HG03342 (cell line): ENCODE results near the gene BAIAP3.

ENCODE experiments used
- ATAC-seq: cut with Tn5 transposase; IDR thresholded peaks from one replicate; pipeline ENCODE4 v1.9.1; 2021; ENCODE audit warnings: mild to moderate bottlenecking, moderate library complexity; ENCODE audit not compliant: unreplicated experiment

BAIAP3 gene

GRCh38 chr16:1298406-1298805, 35.0 kb upstream of the BAIAP3 start:
- no peak for ATAC-seq

DNA sequence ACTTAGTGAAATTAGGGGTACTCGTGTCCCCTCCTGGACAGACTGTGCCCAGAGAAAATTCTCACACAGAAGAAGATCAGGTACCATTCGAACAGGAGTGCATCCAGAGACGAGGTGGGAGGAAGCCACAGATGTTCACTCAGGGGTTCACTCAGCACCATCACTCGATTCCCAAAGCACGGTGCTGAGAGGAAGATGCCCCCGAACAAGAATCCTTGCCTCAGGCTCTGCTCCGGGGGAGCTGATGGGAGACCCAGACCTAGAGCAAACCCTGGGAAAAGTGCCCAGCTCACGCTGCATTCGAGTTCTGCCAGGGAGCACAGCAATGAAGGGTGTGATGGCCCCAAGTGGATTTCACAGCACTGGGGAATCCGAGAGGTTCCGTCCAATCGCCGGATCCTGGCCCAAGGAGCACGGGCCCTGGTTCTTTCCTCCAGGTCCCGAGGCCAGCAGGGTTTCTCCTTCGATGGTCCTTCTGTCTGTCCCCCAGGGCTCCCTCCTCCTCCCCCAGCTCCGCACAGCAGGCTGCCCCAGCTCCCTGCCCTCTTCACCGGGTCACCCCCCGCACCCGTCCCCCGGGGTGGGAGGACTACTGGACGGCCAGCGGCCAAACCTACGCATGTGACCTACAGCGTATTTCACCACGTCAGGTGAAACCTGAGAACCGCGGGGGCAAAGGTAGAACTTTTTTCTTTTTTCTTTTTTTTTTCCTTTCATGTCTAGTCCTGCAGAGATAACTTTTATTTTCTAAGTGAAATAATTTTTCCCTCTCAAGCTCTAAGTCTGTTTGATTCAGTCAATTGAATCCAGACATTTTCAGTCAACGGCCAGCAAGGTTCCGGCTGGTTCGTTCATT, 34.2 kb upstream of the BAIAP3 start:
- ATAC-seq: no peak

GRCh38 chr16:1299868-1300203, 33.6 kb upstream of the BAIAP3 start:
- ATAC-seq: no peak

DNA sequence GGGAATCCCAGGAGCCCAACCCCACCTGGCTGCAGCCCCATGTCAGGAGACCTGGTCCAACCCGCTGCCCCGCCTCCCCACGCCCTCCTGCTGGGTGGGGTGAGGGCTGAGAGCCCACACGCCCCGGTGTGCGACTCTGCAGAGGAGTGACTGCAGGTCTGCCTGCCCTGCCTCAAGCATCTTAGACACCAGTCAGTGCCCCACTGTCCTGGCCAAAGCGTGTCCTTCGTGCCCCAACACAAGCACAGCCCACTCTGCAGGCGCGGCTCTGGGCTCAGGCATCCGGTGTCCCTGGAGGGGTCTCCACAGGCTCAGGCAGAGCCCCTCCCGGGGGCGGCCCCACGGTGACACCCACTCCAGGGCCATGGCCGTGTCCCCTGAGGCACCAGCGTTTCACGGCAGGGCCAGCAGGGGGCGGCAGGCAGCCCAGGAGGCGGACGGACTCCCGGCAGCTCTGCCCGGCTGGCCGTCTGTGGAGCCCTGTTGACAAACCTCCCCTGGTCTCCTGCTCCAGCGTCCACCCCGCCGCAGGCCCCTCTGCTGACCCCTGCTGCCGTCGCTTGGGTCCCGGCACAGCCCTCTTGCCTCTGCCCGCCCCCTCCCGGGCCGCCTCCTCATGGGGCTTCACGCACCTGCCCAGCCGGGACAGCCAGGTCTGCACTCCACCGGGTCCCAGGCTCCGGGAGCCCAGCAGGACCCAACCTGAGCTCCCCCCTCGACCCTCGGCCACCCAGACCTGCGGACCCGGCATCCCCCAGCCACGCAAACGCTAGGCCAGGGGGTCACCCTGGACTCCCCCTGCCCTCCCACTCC, 32.6 kb upstream of the BAIAP3 start:
- no peak for ATAC-seq

DNA sequence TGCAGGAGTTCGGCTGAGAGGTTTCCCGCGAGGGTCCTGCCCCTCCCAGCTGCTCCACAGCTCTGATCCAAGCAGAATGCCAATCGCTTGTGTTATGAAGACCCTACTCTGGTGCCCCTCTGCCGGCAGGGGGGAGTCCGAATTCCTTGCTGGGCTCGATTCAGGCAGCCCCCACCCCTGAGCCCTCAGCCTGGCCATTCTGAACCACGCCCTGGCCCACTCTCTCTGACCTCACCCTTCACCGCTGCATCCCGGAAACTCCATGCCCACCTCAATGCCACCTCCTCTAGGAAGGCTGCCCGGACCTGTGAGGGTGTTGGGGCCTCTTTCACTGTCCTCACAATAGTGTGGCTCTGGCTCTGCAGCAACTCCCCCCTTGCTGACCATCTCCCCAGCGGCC, 31.9 kb upstream of the BAIAP3 start:
- no peak for ATAC-seq

GRCh38 chr16:1305823-1306222, 27.6 kb upstream of the BAIAP3 start:
- ATAC-seq: no peak

GRCh38 chr16:1306334-1306733, 27.1 kb upstream of the BAIAP3 start:
- ATAC-seq: no peak

DNA sequence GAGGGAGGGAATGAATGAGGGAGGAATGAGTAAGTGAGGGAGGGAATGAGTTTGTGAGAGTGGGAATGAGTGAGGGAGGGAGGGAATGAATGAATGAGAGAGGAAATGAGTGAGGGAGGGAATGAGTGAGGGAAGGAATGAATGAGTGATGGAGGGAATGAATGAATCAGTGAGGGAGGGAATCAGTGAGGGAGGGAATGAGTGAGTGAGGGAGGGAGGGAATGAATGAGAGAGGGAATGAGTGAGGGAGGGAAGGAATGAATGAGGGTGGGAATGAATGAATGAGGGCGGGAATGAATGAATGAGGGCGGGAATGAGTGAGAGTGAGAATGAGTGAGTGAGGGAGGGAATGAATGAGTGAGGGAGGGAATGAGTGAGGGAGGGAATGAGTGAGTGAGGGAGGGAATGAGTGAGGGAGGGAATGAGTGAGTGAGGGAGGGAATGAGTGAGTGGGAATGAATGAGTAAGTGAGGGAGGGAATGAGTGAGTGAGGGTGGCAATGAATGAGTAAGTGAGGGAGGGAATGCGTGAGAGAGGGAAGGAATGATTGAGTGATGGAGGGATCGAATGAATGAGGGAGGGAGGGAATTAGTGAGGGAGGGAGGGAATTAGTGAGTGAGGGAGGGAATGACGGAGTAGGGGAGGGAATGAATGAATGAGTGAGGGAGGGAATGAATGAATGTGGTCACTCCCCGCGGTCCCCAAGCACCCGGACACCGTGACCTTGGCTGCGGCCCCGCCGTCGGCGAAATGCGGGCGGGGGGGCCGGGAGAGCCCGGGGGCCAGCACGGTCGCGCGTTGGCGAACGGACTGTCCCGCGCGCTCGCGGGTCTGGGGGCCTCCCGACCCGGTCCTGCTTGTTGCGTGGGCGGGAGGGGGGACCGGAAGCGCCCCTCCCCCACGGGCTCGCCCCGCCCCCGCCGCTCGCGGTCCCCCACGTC, 25.1 kb upstream of the BAIAP3 start:
- peak; percentile 27 for ATAC-seq

- ATAC-seq: peak; percentile 55
These were observed 24.2 kb upstream of the BAIAP3 start, which contains the start of gene UBE2I for GRCh38 chr16:1308977-1309885. Gene UBE2I (plus strand): TSS chr16:1309636. CDS start chr16:1314031, 4,395 bp downstream.

- peak; percentile 5 for ATAC-seq
These were observed 23.3 kb upstream of the BAIAP3 start for GRCh38 chr16:1309888-1310831.

DNA sequence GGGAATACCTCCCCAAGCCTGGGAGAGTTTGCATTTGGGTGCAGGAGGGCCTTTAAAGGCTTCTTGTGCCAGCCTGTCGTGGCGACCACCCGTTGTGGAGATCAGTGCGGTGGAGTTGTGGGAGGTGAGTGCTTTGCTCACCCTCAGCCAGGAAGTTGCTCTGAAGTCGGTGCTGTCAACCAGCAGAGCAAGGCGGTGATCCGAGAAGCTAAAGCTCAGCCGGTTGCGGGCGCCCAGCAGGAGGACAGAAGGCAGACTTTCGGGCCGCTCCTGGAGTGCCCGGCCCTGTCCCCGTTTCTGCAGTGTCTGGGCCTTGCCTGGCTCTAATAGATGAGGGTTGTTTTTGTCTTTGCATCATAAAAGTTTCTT, 22.6 kb upstream of the BAIAP3 start:
- ATAC-seq: no peak

DNA sequence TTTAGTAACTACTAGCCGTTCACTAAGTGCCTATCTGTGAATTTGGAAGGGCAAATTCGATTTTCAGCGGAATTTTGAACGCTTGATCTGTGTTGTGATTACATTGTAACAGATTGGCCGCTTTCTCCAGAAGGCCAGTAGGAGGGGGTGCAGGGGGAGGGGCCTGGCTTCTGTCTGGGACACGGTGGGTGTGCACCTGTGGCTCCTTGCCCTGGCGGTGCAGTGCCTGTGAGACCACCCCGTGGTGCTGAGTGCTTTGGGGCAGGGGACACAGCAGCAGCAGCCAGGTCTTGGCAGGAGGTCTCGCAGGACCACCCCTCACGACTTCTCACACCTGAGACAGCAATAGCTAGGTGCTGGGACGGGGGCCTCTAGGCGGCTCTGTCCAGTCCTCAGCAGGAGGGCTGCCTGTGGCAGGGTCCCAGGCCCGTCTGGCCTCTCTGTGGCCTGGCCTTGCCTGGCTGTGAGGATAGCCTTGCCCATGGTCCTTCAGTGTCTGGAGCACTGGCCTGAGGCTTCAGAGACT, 22.2 kb upstream of the BAIAP3 start:
- ATAC-seq: no peak

DNA sequence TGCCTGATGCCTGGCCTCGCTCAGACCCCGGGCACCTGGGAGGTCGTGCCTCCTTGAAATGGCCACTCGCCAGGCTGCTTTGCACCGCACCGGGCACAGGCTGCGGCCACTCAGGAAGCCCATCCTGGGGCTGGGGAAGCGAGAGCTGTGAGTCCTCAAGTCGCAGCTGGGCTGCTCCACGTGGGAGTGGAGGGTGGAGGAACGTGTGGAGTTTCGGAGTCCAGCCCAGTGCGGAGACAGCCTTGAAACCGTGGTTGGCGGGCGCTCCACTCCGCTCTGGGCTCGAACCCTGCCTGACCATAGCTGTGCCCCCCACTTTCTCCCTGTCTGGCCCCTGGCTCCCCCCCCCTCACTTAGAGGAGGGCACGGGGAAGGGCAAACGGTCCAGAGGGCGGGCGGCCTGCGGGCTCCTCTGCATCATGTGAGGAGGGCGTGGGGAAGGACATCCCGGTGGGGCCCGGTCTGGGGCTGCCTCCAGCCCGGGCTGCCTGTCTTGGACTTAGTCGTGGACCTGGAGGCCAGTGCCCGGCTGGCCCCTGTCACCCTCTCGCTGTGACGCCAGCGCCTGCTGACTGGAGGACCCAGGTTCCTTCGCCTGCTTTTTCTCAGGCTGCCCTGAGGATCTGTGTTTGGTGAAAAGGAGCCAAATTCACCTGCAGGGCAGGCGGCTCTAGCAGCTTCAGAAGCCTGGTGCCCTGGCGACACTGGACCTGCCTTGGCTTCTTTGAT, 21.5 kb upstream of the BAIAP3 start:
- no peak for ATAC-seq

GRCh38 chr16:1312467-1312816, 21.0 kb upstream of the BAIAP3 start:
- ATAC-seq: no peak

GRCh38 chr16:1312903-1313302, 20.5 kb upstream of the BAIAP3 start:
- no peak for ATAC-seq

DNA sequence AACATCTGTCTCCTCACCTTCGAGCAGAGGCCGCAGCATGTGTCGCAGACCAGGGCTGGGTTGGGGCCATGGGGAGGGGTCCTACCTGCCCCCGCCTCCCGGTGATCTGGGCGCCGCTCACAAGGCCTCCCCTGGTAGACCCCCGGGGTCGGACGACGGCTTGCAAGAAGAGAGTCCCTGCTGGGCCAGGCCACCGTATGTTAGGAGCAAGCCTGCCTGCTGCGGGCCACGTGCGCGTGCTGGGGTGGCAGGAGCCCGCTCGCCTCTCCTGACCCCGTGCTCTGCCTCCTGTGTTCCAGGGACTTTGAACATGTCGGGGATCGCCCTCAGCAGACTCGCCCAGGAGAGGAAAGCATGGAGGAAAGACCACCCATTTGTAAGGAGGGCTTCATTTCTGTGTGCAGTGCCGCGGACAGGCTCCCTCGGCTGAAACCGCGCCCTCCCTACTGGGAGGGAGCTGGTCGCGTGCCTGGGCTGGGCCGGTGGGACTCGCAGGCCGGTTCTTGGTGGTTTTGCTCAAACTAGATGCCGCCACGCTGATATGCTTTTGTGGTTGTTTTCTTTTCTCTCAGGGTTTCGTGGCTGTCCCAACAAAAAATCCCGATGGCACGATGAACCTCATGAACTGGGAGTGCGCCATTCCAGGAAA, 19.6 kb upstream of the BAIAP3 start:
- no peak for ATAC-seq

DNA sequence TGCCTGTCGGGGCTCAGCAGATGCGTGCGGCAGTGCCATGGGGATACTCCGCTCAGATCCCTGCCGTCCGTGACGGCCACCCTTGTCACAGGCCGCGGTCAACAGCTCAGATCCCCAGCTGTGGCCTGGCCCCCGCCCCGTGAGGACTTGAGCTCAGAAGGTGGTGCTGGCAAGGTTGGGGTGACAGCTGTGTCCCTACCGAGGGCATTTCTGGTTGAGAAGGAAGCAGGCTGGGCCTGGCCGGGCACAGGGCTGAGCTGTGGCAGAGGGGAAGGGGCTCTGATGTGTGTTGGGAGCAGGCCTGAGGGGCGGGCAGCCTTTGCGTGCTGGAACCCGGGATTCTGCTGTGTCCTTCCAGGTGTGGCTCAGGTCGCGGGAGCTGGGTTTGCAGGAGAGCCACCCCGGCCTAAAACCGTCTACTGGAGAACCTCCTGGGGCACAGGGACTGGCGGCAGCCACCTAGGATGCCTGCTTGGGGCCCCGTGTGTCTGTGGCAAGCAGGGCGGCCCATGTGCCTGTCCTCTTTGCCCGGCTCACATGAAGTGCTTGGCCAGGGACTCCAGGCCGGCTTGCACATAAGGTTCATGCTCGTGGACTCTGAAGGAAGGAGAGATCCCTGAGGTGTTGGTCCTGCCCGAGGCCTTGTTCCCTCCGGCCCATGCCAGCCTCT, 18.9 kb upstream of the BAIAP3 start:
- ATAC-seq: no peak
